Gastroesophageal sphincter (tissue), 4 donors: Measurements from ENCODE around the gene SND1. TPM values are rescaled to one million over a fixed set of nuclear protein-coding genes. Genes with fewer than 3 reads are reported as not detected.

Experiments used
- ATAC-seq: fragments of 150-250 bp; one replicate; pipeline ENCODE4 v1.9.1; 2016; ENCODE audit warnings: mild to moderate bottlenecking, moderate library complexity
- H3K27ac ChIP-seq, 4 donors: fragments of 200-600 bp; sonication (generic) in 3 of 4; 1 replicate in 3 of 4; 2 replicates in 1 of 4; pipeline ENCODE4 v1.5.1; 2016 to 2019
- H3K27me3 ChIP-seq: fragments of 200-600 bp; sonication (generic); one replicate; pipeline ENCODE4 v1.5.1; 2019
- H3K36me3 ChIP-seq, 2 donors: fragments of 200-600 bp; sonication (generic); one replicate each; pipeline ENCODE4 v1.5.1; 2019; ENCODE audit warnings: control low read depth in 1 of 2
- H3K4me1 ChIP-seq, 3 donors: fragments of 200-600 bp; sonication (generic); 1 replicate in 2 of 3; 2 replicates in 1 of 3; pipeline ENCODE4 v1.5.1; 2016 to 2019; ENCODE audit warnings: control low read depth in 2 of 3
- H3K4me3 ChIP-seq, 2 donors: fragments of 200-600 bp; sonication (generic); one replicate each; pipeline ENCODE4 v1.5.1; 2019; ENCODE audit warnings: mild to moderate bottlenecking in 1 of 2, moderate library complexity in 1 of 2
- H3K9me3 ChIP-seq, 3 donors: fragments of 200-600 bp; sonication (generic); one replicate each; pipeline ENCODE4 v1.5.1; 2017 to 2019; ENCODE audit warnings: control low read depth in 2 of 3
- EP300 ChIP-seq: sonication (generic); formaldehyde crosslinking; IDR thresholded peaks from one replicate; pipeline ENCODE4 v1.6.1; 2017; ENCODE audit warnings: antibody characterized with exemption, mild to moderate bottlenecking
- POLR2A ChIP-seq, 2 donors: fragments of 450-650 bp; IDR thresholded peaks; one replicate each; pipeline ENCODE4 v1.6.1; 2017; ENCODE audit warnings: antibody characterized with exemption in 2 of 2, mild to moderate bottlenecking in 2 of 2, moderate library complexity in 1 of 2
- POLR2AphosphoS5 ChIP-seq: sonication (generic); formaldehyde crosslinking; IDR thresholded peaks from one replicate; pipeline ENCODE4 v1.6.1; 2017; ENCODE audit warnings: antibody characterized with exemption
- WGBS, 2 donors: methylation state at CpG; one replicate each; pipeline ENCODE4 v1.1.5; 2018; ENCODE audit warnings: low coverage in 1 of 2; 5-methylcytosine and 5-hydroxymethylcytosine counted together
- total RNA-seq, 4 donors: library from RNA; depleted of rRNA; stranded (reverse); fragments of >200 nt; gene quantifications; one replicate each; pipeline ENCODE4 v1.1.0, GENCODE V29; 2016
- TF ChIP-seq, protein P1 (sequence below), 4 experiments: fragments of 200-600 bp in 2 of 4; fragments of 450-650 bp in 2 of 4; sonication (generic) in 1 of 4; IDR thresholded peaks; one replicate each; pipeline ENCODE4 v1.5.1; 2017 to 2019; ENCODE audit warnings: antibody characterized with exemption in 4 of 4, mild to moderate bottlenecking in 2 of 4, moderate library complexity in 2 of 4

Gene SND1
- total RNA-seq, 4 donors from 2014 or later, result 97.1 to 119 (median 103) TPM

- Histone ChIP-seq H3K4me1 (no peaks in the 10 kb centered on the region), H3K9me3 (no peaks in the 10 kb centered on the region), H3K36me3 (no peaks in the 10 kb centered on the region), H3K27me3 (peaks cover 86% of the 10 kb centered on the region), H3K27ac (no peak within 1 kb of the TSS), H3K4me3 (no peak within 1 kb of the TSS)
- no CpG with 5 or more reads among the region's 2 CpGs for WGBS, 2 donors
- TF ChIP-seq, protein P1, sequence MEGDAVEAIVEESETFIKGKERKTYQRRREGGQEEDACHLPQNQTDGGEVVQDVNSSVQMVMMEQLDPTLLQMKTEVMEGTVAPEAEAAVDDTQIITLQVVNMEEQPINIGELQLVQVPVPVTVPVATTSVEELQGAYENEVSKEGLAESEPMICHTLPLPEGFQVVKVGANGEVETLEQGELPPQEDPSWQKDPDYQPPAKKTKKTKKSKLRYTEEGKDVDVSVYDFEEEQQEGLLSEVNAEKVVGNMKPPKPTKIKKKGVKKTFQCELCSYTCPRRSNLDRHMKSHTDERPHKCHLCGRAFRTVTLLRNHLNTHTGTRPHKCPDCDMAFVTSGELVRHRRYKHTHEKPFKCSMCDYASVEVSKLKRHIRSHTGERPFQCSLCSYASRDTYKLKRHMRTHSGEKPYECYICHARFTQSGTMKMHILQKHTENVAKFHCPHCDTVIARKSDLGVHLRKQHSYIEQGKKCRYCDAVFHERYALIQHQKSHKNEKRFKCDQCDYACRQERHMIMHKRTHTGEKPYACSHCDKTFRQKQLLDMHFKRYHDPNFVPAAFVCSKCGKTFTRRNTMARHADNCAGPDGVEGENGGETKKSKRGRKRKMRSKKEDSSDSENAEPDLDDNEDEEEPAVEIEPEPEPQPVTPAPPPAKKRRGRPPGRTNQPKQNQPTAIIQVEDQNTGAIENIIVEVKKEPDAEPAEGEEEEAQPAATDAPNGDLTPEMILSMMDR (IDR thresholded peaks at IDR 0.05), result no peak
- TF ChIP-seq POLR2A (IDR thresholded peaks at IDR 0.05) (no peak), POLR2AphosphoS5 (no peak), EP300 (no peak)
- ATAC-seq, result no peak
Observed at GRCh38 chr7:127618042-127618441, 34.0 kb upstream of the SND1 start, which contains the start of gene PAX4. TSS of gene PAX4 (minus strand) at chr7:127618142. CDS start at chr7:127615928, 2,214 bp downstream.

- Histone ChIP-seq H3K36me3 (no peaks in the 10 kb centered on the region), H3K4me1 (no peaks in the 10 kb centered on the region), H3K27me3 (peaks cover 79% of the 10 kb centered on the region), H3K4me3 (no peak overlapping the region), H3K27ac (no peak overlapping the region), H3K9me3 (no peaks in the 10 kb centered on the region)
- WGBS, 2 donors, result 60% methylated on average over 1 of the region's 1 CpG; no CpG with 5 or more reads in 1 of the 2 donors
- TF ChIP-seq, protein P1 (IDR thresholded peaks at IDR 0.05), result no peak
- TF ChIP-seq POLR2A (IDR thresholded peaks at IDR 0.05), result no peak
- ATAC-seq, result no peak
Observed at GRCh38 chr7:127618775-127619174, 33.2 kb upstream of the SND1 start.

GRCh38 chr7:127619681-127620405, 32.2 kb upstream of the SND1 start:
- no peak overlapping the region for H3K4me3 ChIP-seq
- H3K9me3 ChIP-seq, result no peaks in the 10 kb centered on the region
- H3K36me3 ChIP-seq, result no peaks in the 10 kb centered on the region
- peaks cover 69% of the 10 kb centered on the region for H3K27me3 ChIP-seq
- WGBS, 2 donors, result 1 to 15% methylated on average over 4 to 15 of the region's 27 CpGs
- no peak for ATAC-seq
- H3K4me1 ChIP-seq, result no peaks in the 10 kb centered on the region
- TF ChIP-seq POLR2A (IDR thresholded peaks at IDR 0.05) (no peak), POLR2AphosphoS5 (no peak)
- TF ChIP-seq, protein P1 (IDR thresholded peaks at IDR 0.05), result no peak
- H3K27ac ChIP-seq, result no peak overlapping the region

DNA sequence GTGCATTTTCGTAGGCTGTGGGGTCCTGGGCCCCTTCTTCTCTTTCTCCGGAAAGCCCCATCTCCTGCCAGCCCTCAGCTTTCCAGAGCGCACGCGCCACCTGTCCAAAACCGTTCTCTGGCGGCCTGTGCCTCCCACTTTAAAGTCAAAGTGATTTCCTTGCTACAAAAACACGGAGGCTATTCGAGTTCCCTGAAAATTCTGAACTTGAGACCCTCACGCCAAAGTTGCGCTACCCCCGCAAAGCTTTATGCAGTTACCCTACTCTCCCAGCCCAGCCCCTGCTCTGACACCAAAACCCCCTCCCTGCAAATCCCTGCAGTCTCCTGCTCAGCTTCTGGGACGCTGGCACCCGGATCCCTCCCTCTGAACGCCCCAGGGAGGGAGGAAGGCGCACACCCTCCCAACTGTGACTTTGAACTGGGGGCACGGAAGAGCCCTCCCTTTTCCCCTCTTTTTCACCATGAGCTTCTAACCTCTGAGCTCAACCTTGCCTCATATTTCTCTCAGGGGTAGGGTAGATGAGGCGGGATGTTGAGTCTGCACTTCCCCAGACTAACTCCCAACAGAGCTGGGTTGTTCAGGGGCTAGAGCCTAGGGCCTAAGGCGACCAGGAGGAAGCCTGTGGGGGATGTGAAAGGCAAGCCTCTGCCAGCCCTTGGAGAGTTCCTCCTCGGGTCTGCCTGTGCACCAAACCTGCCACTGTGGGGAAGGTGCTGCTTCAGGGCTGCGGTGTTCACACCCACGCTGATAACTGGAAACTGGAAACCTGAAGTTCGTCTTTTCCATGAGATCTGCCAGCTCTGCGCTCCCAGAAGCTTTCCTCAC, 31.4 kb upstream of the SND1 start:
- H3K4me3 ChIP-seq, result no peak overlapping the region
- H3K4me1 ChIP-seq, result no peaks in the 10 kb centered on the region
- H3K9me3 ChIP-seq, result no peaks in the 10 kb centered on the region
- no peak overlapping the region for H3K27ac ChIP-seq
- no peak for ATAC-seq
- 4 to 20% methylated on average over 1 to 11 of the region's 24 CpGs for WGBS, 2 donors
- H3K27me3 ChIP-seq, result peaks cover 62% of the 10 kb centered on the region
- H3K36me3 ChIP-seq, result no peaks in the 10 kb centered on the region
- TF ChIP-seq POLR2AphosphoS5 (no peak), EP300 (no peak), POLR2A (IDR thresholded peaks at IDR 0.05) (no peak)
- TF ChIP-seq, protein P1 (IDR thresholded peaks at IDR 0.05), result no peak
